GM04504 (cell line): ENCODE results near the gene PCBP3.

Experiments used
- DNase-seq: peaks from one replicate; pipeline ENCODE4 v3.0.0-alpha.2; 2012; ENCODE audit warnings: low read depth

PCBP3 gene

GRCh38 chr21:45862543-45863207 is 219.2 kb downstream of the PCBP3 start:
- no peak for DNase-seq

GRCh38 chr21:45863267-45863666 is 219.7 kb downstream of the PCBP3 start:
- DNase-seq = no peak

DNA sequence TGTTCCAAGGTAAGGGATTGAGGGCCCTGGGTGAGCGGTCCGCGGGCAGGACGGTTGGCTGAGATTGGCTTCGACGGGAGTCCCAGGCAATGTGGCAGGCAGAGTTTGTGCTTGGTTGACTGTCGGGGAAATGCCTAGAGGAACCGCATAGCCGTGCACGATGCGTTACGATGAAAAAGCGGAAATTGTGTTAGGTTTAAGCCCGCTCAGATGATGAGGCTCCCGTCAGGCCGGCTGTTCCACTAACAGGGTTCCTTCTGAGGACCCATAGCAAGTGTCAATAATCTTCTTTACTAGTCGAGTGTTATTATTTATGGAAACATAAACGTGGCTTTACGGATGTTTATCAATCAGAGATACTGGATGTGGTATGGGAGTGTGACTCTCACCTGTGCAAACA is 220.2 kb downstream of the PCBP3 start:
- DNase-seq = no peak

- DNase-seq = no peak
Observed at GRCh38 chr21:45864436-45864835, 220.9 kb downstream of the PCBP3 start.

GRCh38 chr21:45865106-45865835 is 221.7 kb downstream of the PCBP3 start:
- peak; percentile 55 for DNase-seq

- no peak for DNase-seq
Observed at GRCh38 chr21:45866551-45866950, 223.0 kb downstream of the PCBP3 start.

DNA sequence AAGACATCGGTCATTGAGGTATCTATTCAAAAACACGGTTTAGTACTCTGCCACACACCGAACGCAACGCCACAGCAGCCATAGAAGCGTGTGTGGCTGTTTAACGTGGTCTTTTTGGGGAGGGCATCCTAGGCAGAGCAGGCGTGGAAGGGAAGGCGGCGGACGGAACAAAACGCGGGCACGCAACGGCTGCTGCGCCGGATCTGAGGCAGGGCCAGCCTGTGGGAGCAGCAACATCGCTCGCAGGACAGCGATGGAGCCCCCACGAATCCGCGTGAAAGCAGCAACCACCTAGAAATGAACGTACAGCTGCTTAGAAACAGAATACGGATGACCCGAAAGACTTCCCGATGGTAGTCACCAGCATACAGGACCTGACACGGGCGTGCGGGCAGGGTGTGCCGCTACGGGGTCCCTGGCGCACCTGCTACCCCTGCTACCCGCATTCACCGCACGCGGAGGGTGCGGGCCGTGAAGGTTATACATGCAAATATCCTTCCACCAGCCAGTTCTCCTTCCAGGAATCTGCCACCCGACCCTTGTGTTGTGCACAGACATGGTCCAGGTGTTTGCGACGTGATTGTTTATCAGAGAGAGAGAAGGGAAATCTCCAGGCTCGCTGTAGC is 223.6 kb downstream of the PCBP3 start:
- DNase-seq = no peak

GRCh38 chr21:45867671-45868081 is 224.2 kb downstream of the PCBP3 start:
- no peak for DNase-seq

GRCh38 chr21:45868086-45868485 is 224.6 kb downstream of the PCBP3 start:
- no peak for DNase-seq

DNA sequence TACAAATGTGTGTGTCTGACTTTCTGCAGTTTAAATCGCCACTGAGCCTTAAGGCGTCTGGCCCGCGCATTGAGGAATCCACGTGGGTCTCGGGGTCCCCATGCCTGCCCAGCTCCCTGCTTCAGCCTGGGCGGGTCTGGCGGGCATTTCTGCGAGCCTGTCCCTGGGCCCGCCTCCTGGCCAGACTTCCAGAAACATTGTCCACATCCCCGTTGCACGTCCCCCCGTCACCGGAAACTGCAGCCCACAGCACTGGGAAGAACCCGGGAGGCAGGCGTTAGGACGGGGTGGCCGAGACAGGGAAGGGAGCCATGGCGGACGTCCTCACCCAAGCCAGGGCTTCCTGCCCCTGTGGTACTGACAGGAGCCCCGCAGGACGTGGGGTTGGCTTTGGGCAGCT is 225.0 kb downstream of the PCBP3 start:
- DNase-seq = no peak

GRCh38 chr21:45869121-45870007 is 225.8 kb downstream of the PCBP3 start:
- no peak for DNase-seq

DNA sequence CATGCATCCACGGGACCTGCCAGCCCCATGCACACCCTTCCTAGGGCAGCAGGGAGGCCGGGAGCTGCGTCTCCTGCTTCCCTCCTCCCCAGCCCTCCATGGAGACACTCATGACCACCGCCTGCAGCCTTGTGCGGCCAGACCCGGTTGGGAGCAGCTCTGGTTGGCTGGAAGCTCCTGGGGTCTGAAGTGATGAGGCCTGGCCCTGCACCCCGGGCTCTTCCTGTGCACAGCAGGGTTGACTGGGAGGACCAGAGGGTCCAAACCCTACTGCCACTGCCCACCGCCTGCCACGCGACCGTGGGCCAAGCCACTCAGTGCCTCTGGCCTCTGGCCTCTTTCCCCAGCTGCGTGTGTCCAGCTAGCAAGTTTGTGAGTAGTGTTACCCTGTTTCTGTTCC is 226.9 kb downstream of the PCBP3 start:
- no peak for DNase-seq

- DNase-seq = no peak
Observed at GRCh38 chr21:45870851-45871615, 227.5 kb downstream of the PCBP3 start.

- no peak for DNase-seq
Observed at GRCh38 chr21:45871616-45872236, 228.2 kb downstream of the PCBP3 start.

- no peak for DNase-seq
Observed at GRCh38 chr21:45872471-45872870, 228.9 kb downstream of the PCBP3 start.

GRCh38 chr21:45872902-45873301 is 229.4 kb downstream of the PCBP3 start:
- no peak for DNase-seq

GRCh38 chr21:45873418-45873817 is 229.9 kb downstream of the PCBP3 start:
- no peak for DNase-seq

GRCh38 chr21:45873866-45874265 is 230.3 kb downstream of the PCBP3 start:
- DNase-seq = no peak

GRCh38 chr21:45874716-45875415 is 231.3 kb downstream of the PCBP3 start:
- peak; percentile 96 for DNase-seq

GRCh38 chr21:45875416-45875760 is 231.9 kb downstream of the PCBP3 start:
- DNase-seq = no peak

GRCh38 chr21:45875881-45876280 is 232.4 kb downstream of the PCBP3 start:
- no peak for DNase-seq
